NCI-H2171 (cell line): ENCODE data around the gene MROH2A.

ENCODE experiments used
- DNase-seq: peaks from one replicate; lab custom pipeline; 2025; lab: John Stamatoyannopoulos, UW

The MROH2A gene

DNA sequence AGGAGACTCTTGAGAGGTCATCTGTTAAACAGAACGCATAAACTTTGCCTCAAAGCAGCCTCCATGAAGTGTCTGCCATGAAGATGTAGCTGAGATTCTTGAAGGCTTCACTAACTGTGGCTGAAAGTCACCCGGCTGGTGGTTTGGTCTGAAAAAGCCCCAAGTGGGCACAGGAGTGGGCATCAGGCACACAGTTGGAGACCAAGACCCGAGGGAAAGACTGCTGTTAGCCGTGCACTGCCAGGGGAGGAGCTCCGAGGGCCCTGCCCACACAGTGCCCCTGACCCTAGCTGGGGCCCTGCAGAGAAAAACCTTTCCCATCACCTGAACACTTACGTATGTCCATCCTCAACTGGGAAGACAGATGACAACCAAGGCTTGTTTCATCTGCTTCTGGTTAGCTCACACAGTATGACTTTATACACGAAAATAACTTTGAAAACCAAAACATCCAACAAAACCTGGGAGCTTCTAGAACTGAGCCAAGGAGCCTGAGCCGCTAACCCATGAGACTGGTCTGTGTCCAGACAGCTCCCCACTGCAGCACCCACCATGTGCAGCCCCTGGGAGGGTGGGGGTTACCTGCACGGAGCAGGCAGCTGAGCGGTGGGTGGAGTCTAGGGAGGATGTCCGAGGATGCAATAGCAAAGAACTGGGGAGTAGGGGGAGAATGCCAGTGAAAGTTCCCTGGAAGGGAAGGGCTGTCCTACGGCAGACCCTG, 60.8 kb downstream of the MROH2A start:
- no peak for DNase-seq

DNA sequence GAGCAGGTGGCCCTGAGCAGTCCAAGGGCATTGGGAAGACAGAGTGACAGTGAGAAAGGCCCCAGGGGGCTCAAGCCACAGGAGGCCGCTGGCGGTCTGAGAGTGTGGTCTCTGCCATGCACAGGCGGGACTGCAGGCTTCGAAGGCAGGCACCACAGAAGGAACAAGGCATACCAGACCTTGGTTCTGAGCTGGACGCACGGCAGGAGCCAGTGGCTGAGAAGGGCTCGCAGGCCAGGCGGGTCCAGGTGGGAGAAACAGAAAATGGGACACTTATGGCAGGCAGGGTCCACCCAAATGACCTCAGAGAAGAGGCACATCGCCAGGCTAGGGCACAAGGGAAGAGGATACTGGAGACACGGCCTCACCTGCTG, 61.3 kb downstream of the MROH2A start:
- no peak for DNase-seq

GRCh38 chr2:233840520-233840919, 62.4 kb downstream of the MROH2A start:
- DNase-seq = no peak

DNA sequence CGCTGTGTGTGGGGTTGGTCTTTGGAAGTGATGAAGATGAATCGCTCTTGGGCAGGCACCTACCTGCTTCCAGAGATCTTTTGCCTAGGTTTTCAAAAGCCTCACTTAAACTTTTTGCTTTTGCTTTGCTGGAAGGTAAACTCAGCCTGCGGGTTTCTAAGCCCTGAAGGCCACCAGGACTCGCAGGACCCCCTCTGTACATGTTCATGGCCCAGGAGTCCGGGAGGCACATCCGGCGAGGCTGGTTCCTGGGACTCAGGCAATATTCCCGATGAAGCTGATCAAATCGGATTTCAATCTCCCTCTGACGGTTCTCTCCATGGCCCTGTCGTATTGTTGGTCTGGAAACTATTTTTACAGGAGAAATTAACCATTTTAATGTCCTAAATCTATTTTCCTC, 63.1 kb downstream of the MROH2A start:
- DNase-seq = no peak

GRCh38 chr2:233844064-233844807, 66.1 kb downstream of the MROH2A start:
- no peak for DNase-seq

GRCh38 chr2:233844836-233845235, 66.7 kb downstream of the MROH2A start:
- no peak for DNase-seq

DNA sequence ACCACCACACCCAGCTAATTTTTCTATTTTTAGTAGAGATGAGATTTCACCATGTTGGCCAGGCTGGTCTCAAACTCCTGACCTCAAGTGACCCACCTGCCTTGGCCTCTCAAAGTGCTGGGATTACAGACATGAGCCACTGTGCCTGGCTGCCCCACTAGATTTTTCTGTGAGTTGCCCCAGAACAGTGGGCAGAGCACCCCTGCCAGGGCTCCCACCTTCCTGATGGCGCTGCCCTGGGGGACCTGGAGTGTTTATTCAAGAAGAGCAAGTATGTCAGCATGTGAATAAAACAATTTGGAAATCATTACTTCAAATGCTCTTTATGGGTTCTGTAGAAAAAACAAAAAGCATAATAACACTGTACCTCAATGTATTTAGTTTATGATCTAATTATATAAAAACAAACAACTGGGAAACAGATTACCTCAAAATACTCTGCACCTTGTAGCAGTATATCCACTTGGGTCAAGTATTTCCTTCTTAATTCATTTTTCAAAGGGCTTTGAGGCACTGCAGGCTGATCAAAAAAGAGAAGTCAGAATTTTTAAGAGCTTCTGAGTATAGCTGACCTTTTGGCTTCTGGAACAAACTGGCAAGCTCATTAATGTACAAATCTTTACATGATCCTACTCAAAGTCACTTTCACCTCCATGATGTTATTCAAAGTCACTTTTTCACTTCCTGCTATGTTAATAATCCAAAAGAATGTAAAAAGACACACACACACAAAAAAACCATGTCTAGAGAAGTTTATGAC, 67.4 kb downstream of the MROH2A start:
- DNase-seq = no peak

DNA sequence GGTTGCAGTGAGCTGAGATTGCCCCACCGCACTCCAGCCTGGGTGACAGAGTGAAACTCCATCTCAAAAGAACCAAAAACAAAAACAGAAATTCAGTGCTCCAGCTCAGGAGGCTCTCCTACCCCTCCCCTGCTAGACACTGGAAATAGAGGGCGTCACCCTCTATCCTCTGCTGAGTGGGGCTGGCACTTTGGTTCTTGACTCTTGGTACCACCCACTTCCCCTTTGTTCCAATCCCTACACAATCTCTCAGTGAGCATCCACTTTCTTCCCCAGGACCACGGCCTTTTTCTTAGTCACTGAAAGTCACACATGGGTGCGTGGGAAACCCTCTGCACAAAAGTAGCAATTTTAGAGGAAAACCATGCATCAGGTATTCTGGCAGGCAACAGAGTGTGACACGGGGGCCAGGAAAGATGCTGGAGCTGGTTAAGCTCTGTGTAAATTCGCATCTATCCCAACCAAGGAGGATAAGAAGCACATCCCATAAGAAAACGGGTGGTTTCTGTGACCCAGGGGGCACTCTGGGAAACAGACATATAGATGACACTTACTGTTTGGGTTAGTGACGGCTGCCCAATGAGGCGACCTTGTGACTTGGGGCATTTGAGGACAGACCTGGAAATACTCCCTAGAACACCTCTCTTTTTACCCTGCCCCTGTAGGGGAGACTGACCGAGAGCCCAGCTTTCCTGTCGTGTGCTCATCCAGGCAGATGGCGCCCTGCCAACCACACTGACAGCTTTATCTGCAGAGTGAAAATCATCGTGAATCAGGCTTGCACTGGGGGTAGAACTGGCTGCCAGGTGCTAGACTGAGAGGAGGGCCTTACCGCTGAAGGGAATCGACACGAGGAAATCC, 68.5 kb downstream of the MROH2A start:
- DNase-seq = no peak

- DNase-seq = no peak
Observed at GRCh38 chr2:233847248-233847898, 69.2 kb downstream of the MROH2A start.

DNA sequence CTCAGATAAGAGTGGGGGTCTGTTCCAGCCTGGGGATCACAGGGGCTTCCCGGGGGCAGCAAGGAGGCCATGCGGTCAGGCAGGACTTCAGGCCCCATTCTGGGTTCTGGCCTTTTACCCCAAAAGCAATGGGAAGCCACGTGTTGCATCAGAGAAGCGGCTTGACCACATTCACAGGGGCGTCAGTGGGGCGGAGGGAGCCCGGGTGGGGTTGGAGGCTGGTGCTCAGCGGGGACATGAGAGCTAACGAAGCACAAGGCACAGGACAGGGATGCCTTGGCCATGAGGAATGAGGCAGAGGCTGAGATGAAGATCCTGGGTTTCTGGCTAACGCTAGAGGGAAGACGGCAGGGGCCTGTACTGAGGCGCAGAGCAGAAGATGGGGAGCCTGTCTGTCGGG, 70.1 kb downstream of the MROH2A start:
- DNase-seq = no peak

DNA sequence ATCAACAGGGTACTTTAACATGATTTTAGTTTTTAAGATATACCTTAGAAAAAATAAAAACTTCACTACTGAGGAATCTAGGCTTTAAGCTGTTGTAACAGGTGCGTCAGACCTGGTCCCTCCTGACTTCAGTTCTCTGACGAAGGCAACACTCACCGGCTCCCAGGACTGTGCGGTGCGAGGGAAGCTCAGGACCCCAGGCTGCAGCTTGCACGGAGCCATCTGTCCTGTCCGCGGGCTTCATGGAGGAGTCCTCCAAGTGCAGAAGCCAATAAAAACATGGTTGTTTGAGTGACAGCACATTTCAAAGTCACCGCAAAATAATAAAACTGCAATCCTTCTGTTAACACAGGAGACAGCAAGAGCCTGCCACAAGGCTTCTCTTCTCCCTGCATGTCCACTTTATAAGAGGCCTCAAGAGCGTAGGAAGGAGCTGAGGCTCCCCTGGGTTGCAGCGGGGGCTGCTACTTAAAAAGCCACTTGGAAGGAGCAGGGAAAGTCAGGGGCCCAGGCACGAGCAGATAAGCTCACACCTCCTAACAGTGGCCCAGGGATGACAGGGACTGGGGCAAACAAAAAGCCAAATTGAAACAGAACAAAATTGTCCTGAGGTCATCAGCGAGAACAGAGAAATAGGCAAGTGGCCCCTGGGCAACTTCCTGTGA, 71.6 kb downstream of the MROH2A start:
- DNase-seq = no peak

DNA sequence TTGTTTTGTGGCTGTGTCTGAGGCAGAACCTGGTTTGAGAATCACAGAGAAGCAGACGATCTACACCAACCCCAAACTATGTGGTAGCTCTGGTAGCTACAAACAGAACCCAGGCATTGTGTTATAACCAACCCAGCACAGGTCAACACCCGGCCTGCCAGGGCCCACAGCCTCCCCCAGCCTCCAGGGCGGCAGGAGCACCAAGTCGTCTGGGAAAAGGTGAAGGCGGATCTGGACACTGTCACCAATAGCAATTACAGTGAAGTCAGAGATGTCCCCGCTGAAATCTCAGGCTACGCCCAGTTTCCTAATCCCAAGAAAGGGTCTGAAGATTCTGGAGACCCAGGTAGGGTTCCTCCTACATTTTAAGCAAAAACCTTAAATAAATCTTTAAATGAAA, 72.6 kb downstream of the MROH2A start:
- DNase-seq = no peak

DNA sequence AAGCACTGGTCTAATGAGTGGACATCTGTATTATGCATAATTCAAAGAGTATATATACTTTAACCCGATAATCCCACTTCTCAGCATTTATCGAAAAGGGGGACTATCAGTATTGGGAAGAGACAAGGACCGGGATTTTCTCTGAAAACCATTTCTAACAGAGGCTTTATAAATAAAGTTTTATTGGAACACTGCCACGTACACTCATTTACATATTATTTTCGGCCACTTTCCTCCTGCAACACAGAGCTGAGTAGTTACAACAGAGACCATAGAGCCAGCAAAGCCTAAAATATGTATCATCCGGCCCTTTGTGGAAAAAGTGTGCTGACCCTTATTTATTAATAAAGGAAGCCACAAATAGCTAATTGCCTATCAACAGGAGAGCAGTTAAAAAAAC, 73.0 kb downstream of the MROH2A start:
- no peak for DNase-seq

- no peak for DNase-seq
Observed at GRCh38 chr2:233852056-233852455, 73.9 kb downstream of the MROH2A start.

DNA sequence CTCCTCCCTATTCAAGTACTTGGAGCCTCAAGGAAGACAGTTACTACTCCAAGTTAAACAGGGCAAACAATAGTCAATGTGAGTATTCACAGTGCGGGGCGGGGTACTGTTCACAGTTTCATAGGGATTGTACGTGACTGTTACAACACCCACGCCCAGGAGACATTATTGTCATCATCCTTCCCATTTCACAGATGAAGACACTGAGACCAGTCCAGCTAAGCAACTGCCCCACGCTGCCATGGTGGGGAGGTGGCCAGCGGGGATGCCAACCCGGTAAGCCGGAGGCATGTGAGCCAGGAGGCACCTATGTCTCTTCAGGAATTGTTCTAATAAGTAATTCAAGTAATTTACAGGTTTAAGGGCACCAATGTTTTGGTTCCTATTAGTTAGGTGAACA, 75.2 kb downstream of the MROH2A start:
- DNase-seq = no peak

GRCh38 chr2:233853883-233854240, 75.7 kb downstream of the MROH2A start:
- DNase-seq = no peak

DNA sequence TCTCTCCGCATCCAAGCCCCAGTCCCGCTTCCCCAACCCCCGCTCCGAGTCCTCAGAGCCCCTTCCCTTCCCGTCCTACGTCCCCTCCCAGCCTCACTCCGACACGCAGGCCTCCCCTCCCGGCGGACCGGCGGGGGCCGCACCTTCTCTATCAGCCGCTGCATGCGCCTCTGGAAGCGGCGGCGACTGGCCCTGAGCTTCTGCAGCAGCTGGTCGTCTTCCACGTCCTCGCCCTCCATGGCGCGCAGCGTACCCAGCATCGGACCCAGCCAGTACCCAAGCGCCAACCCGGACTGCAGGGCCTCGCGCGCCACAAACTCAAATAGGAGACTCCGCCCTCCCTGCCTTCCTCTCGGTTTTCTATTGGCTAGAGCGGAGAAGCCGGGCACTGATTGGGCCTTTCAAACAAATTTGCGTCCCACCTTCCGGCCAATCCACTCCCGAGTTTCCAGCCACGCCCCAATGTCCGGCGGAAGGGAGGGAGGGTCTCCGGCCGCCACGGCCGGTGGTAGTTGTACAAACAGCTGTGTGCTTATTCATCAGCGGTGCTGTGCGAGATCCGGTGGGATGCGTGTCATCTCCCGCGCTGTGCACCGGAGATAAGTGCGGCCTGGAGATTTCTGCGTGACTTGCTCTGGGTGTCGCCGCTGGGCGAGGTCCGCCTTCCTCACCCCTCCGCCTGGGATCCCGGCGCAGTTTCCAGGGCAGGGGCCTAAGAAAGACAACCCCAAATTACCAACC, 76.3 kb downstream of the MROH2A start, which contains the start of gene HJURP:
TSS of gene HJURP (minus strand) at position 295 of the 741 bp plus-strand sequence. CDS start at position 260, 35 bp downstream.
- DNase-seq = peak; percentile 83

DNA sequence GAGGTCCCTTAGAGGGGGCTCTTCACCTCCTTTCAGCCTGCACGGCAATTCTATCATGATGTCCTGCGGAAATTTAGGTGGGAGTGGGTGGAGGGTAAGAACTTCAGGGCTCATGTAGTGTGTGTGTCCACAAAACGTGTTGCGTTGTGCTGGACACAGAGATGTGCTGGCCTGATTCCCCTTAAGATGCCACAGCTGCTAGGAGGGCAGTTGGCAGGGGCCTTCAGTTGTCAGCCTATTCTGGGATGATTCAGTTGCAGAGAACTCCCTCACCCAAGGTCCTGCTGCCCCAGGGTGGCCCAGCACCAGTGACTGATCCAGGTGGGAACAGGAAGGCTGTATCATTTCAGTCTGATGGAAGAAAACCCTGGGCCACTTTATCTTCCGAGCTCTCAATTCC, 77.2 kb downstream of the MROH2A start:
- no peak for DNase-seq

GRCh38 chr2:233856184-233856583, 78.1 kb downstream of the MROH2A start:
- no peak for DNase-seq

GRCh38 chr2:233857511-233858141, 79.5 kb downstream of the MROH2A start:
- no peak for DNase-seq
